ENCODE measurements around the gene RHBDD3.

DNA sequence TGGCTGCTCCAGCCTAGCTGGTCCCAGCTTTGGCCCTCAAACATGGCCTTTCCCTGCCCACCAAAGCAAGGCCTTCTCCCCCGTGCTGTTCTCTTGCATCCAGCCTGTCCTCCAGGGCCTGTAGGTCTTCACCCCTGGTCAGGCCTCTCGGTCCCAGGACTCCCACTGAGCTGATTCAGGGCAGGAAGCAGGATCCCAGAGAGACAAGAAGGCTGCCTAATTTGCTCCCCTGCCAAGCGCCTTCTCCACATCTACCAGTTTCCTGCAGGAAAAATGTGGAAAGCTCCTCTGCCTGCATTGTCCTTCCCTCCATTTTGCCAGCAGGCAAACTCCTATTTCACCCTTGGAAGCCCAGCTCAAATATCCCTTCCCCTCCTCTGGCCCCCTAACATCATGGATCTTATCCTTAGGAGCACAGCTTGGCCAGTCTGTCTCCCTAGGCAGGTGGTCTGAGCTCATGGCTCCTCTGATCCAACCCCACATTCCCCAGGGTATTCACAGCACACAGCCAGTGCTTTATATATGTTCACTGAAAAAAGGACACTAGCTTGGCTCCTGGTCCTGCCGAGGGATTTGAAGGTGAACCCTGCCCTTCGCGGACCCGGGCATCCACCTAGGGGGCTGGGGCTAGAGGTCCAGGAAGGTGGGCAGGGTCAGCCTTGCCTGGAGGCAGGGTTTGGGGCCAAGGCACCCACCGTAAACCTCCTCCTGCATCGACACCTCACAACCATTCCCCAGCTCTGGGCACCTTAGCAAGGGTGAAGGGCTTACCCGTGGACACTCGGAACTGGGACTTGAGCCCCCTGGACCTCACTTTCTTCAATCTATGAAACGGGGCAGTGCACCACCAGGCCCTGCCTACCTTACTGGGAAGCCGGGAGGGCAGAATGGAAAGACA is 968 bp downstream of the RHBDD3 start:
- TF ChIP-seq, protein P1, sequence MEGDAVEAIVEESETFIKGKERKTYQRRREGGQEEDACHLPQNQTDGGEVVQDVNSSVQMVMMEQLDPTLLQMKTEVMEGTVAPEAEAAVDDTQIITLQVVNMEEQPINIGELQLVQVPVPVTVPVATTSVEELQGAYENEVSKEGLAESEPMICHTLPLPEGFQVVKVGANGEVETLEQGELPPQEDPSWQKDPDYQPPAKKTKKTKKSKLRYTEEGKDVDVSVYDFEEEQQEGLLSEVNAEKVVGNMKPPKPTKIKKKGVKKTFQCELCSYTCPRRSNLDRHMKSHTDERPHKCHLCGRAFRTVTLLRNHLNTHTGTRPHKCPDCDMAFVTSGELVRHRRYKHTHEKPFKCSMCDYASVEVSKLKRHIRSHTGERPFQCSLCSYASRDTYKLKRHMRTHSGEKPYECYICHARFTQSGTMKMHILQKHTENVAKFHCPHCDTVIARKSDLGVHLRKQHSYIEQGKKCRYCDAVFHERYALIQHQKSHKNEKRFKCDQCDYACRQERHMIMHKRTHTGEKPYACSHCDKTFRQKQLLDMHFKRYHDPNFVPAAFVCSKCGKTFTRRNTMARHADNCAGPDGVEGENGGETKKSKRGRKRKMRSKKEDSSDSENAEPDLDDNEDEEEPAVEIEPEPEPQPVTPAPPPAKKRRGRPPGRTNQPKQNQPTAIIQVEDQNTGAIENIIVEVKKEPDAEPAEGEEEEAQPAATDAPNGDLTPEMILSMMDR (IDR thresholded peaks at IDR 0.05; ENCODE audit: low read depth, low read length), result no peak
- no peak for TF ChIP-seq EZH2phosphoT487 (IDR thresholded peaks at IDR 0.05; ENCODE audit: low read depth)
